Measurements from ENCODE around the gene SLC2A3.

The SLC2A3 gene

GRCh38 chr12:7877420-7877819, 58.6 kb downstream of the SLC2A3 start:
- no peak for FAIRE-seq
- no peak for DNase-seq (ENCODE audit: insufficient read length, low spot score)
- no peak for TF ChIP-seq CTCF (IDR thresholded peaks at IDR 0.05; ENCODE audit: insufficient read depth, missing control alignments)

DNA sequence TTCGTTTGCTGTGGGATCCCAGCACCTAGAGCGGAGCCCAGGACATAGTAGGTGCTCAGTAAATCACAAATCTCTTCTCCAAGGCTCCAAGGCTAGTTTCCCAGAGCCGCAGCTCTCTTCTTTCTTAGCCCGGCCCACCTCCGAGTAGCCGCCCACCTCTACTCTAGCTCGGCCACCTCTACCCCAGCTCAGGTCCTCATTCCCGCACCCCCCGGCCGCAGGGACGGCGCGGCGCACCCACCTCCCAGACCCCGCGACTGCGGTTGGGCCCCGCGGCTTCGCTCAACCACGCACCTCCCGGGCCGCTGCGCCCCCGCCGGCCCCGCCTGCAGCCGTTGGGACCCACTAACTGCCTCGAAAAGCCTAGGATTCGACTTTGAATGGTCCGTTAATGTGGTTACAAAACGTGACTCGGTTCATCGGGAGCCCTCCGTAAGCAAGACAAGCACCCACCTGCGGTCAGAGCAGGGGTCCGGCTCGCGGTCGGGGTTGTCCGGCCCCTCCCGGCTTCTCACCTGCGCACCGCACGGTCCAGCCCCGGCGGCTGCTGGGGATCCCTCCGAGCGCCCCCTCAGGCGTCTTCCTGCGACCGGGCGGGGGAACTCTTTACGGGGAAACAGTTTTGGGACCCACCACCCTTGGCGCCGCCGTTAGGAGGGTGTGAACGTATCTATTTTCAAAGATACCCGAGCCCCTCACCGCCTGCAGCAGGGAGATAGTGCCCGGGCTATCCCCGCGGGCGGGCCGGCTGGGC, 63.2 kb downstream of the SLC2A3 start, which contains the start of gene SLC2A14:
Gene SLC2A14 (minus strand): TSS at position 350 of the 754 bp plus-strand sequence. CDS start 3,035 bp downstream, outside the sequence.
- TF ChIP-seq CTCF (IDR thresholded peaks at IDR 0.05; ENCODE audit: insufficient read depth, missing control alignments) = no peak
- FAIRE-seq (no peak), DNase-seq (ENCODE audit: insufficient read length, low spot score) (no peak)

DNA sequence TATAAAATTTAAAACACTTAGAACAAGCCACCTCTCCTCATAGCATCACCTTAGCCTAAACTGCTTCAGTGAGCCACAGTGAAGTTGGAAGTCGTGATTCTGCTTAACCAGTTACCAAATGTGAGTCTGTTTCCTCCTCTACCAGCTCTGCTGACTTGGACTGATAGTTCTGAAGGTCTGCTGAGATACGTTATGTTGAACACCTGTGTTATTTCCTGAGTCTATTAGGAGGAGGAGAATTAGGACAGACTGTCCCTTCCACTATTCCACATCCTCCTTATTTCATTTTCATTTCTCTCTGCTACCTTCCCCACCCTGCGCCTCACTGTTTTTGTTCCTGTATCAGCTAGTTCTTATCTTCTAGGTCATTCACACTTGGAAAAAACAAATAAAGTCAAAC, 65.7 kb downstream of the SLC2A3 start:
- no peak for TF ChIP-seq CTCF (IDR thresholded peaks at IDR 0.05; ENCODE audit: insufficient read depth, missing control alignments)
- no peak for DNase-seq (ENCODE audit: insufficient read length, low spot score)
- no peak for FAIRE-seq
